Uterus (tissue), 2 donors: ENCODE measurements around the gene KCNK3.

Experiments used
- CTCF ChIP-seq, 4 experiments: fragments of 200-600 bp in 2 of 4; fragments of 450-650 bp in 2 of 4; sonication (generic) in 2 of 4; IDR thresholded peaks; one replicate each; pipeline ENCODE4 v1.5.1; 2016 to 2019; ENCODE audit warnings: antibody characterized with exemption in 4 of 4, mild to moderate bottlenecking in 2 of 4, moderate library complexity in 1 of 4
- POLR2A ChIP-seq, 2 donors: fragments of 450-650 bp; IDR thresholded peaks; one replicate each; pipeline ENCODE4 v1.6.1; 2016; ENCODE audit warnings: antibody characterized with exemption in 2 of 2, mild to moderate bottlenecking in 1 of 2, moderate library complexity in 1 of 2

- TF ChIP-seq CTCF (IDR thresholded peaks at IDR 0.05), result no peak
- no peak for TF ChIP-seq POLR2A (IDR thresholded peaks at IDR 0.05)
These were observed 9.5 kb downstream of the KCNK3 start for GRCh38 chr2:26702025-26702424.
